SJSA1 (cell line): ENCODE data around the gene THSD4. TPM values are rescaled to one million over a fixed set of nuclear protein-coding genes. Genes with fewer than 3 reads are reported as not detected.

Experiments
- DNase-seq, 2 experiments: peaks; one replicate each; pipeline ENCODE4 v3.0.0-alpha.2; 2015 to 2020; ENCODE audit warnings: low spot score in 2 of 2, low read depth in 1 of 2
- H3K27ac ChIP-seq: fragments of 250-450 bp; sonication (Bioruptor Pico); 2 replicates; pipeline ENCODE4 v1.5.1; 2020; ENCODE audit warnings: mild to moderate bottlenecking, moderate library complexity
- H3K27me3 ChIP-seq: fragments of 250-450 bp; sonication (Bioruptor Pico); replicated peaks from 2 replicates; pipeline ENCODE4 v1.5.1; 2020; ENCODE audit warnings: mild to moderate bottlenecking, moderate library complexity
- H3K36me3 ChIP-seq: fragments of 250-450 bp; sonication (Bioruptor Pico); 2 replicates; pipeline ENCODE4 v1.5.1; 2020; ENCODE audit warnings: mild to moderate bottlenecking
- H3K4me1 ChIP-seq: fragments of 250-450 bp; sonication (Bioruptor Pico); replicated peaks from 2 replicates; pipeline ENCODE4 v1.6.1; 2021; ENCODE audit warnings: mild to moderate bottlenecking
- H3K4me3 ChIP-seq: fragments of 250-450 bp; sonication (Bioruptor Pico); 2 replicates; pipeline ENCODE4 v1.5.1; 2020; ENCODE audit warnings: mild to moderate bottlenecking
- H3K9me3 ChIP-seq: fragments of 250-450 bp; sonication (Bioruptor Pico); replicated peaks from 2 replicates; pipeline ENCODE4 v1.5.1; 2020; ENCODE audit warnings: mild to moderate bottlenecking
- total RNA-seq: library from RNA; depleted of rRNA; stranded (reverse); fragments of >200 nt; shearing (Covaris generic); gene quantifications from 2 replicates; pipeline ENCODE4 v1.2.3, GENCODE V29; 2014

The THSD4 gene
- total RNA-seq, 1 experiment from 2014 or later, result 14.6 TPM

GRCh38 chr15:71334434-71334833 lies 219.2 kb downstream of the THSD4 start:
- Histone ChIP-seq H3K27me3 (no peaks in the 10 kb centered on the region), H3K27ac (no peak overlapping the region), H3K9me3 (no peaks in the 10 kb centered on the region), H3K36me3 (no peaks in the 10 kb centered on the region), H3K4me1 (peaks cover 60% of the 10 kb centered on the region), H3K4me3 (no peak overlapping the region)
- DNase-seq, result no peak

GRCh38 chr15:71334873-71335272 lies 219.6 kb downstream of the THSD4 start:
- no peak for DNase-seq
- H3K4me1 ChIP-seq, result peaks cover 55% of the 10 kb centered on the region
- no peak overlapping the region for H3K27ac ChIP-seq
- H3K4me3 ChIP-seq, result no peak overlapping the region
- H3K27me3 ChIP-seq, result no peaks in the 10 kb centered on the region
- H3K36me3 ChIP-seq, result no peaks in the 10 kb centered on the region
- no peaks in the 10 kb centered on the region for H3K9me3 ChIP-seq

- Histone ChIP-seq H3K27ac (no peak overlapping the region), H3K4me1 (peaks cover 48% of the 10 kb centered on the region), H3K36me3 (no peaks in the 10 kb centered on the region), H3K4me3 (no peak overlapping the region), H3K27me3 (no peaks in the 10 kb centered on the region), H3K9me3 (no peaks in the 10 kb centered on the region)
- DNase-seq, result no peak
Measured at GRCh38 chr15:71335591-71335990, 220.3 kb downstream of the THSD4 start.

- no peak for DNase-seq
- Histone ChIP-seq H3K4me3 (no peak overlapping the region), H3K27me3 (no peaks in the 10 kb centered on the region), H3K36me3 (no peaks in the 10 kb centered on the region), H3K27ac (no peak overlapping the region), H3K9me3 (no peaks in the 10 kb centered on the region), H3K4me1 (peaks cover 37% of the 10 kb centered on the region)
Measured at GRCh38 chr15:71336671-71337070, 221.4 kb downstream of the THSD4 start.

GRCh38 chr15:71337197-71337845 lies 222.1 kb downstream of the THSD4 start:
- Histone ChIP-seq H3K4me1 (peaks cover 31% of the 10 kb centered on the region), H3K9me3 (no peaks in the 10 kb centered on the region), H3K4me3 (no peak overlapping the region), H3K36me3 (no peaks in the 10 kb centered on the region), H3K27me3 (no peaks in the 10 kb centered on the region), H3K27ac (no peak overlapping the region)
- DNase-seq, result no peak

- DNase-seq, result no peak
- no peaks in the 10 kb centered on the region for H3K9me3 ChIP-seq
- H3K27me3 ChIP-seq, result no peaks in the 10 kb centered on the region
- no peaks in the 10 kb centered on the region for H3K36me3 ChIP-seq
- no peak overlapping the region for H3K4me3 ChIP-seq
- H3K4me1 ChIP-seq, result peaks cover 21% of the 10 kb centered on the region
- H3K27ac ChIP-seq, result no peak overlapping the region
Measured at GRCh38 chr15:71338265-71338664, 223.0 kb downstream of the THSD4 start.

GRCh38 chr15:71338827-71339542 lies 223.7 kb downstream of the THSD4 start:
- no peak overlapping the region for H3K27ac ChIP-seq
- no peak for DNase-seq
- no peaks in the 10 kb centered on the region for H3K9me3 ChIP-seq
- H3K4me1 ChIP-seq, result peaks cover 14% of the 10 kb centered on the region
- no peaks in the 10 kb centered on the region for H3K27me3 ChIP-seq
- no peaks in the 10 kb centered on the region for H3K36me3 ChIP-seq
- H3K4me3 ChIP-seq, result no peak overlapping the region

GRCh38 chr15:71341811-71342550 lies 226.7 kb downstream of the THSD4 start:
- no peak for DNase-seq
- Histone ChIP-seq H3K27me3 (no peaks in the 10 kb centered on the region), H3K27ac (no peak overlapping the region), H3K9me3 (no peaks in the 10 kb centered on the region), H3K36me3 (no peaks in the 10 kb centered on the region), H3K4me1 (peaks cover 6% of the 10 kb centered on the region; the same call in 1 of the 2 replicates), H3K4me3 (no peak overlapping the region)

- no peak overlapping the region for H3K4me3 ChIP-seq
- no peak overlapping the region for H3K27ac ChIP-seq
- no peaks in the 10 kb centered on the region for H3K36me3 ChIP-seq
- no peaks in the 10 kb centered on the region for H3K27me3 ChIP-seq
- H3K9me3 ChIP-seq, result no peaks in the 10 kb centered on the region
- DNase-seq, result no peak
- peaks cover 6% of the 10 kb centered on the region; the same call in 1 of the 2 replicates for H3K4me1 ChIP-seq
Measured at GRCh38 chr15:71342658-71343057, 227.4 kb downstream of the THSD4 start.

- no peak for DNase-seq
- Histone ChIP-seq H3K4me1 (0 out of 2 replicates have a peak, but pooled peaks cover 3% of the 10 kb centered on the region), H3K4me3 (no peak overlapping the region), H3K36me3 (no peaks in the 10 kb centered on the region), H3K9me3 (no peaks in the 10 kb centered on the region), H3K27ac (no peak overlapping the region), H3K27me3 (no peaks in the 10 kb centered on the region)
Measured at GRCh38 chr15:71344316-71344715, 229.0 kb downstream of the THSD4 start.

- Histone ChIP-seq H3K4me1 (0 out of 2 replicates have a peak, but pooled peaks cover 3% of the 10 kb centered on the region), H3K27me3 (no peaks in the 10 kb centered on the region), H3K4me3 (no peak overlapping the region), H3K27ac (no peak overlapping the region), H3K36me3 (no peaks in the 10 kb centered on the region), H3K9me3 (no peaks in the 10 kb centered on the region)
- no peak for DNase-seq
Measured at GRCh38 chr15:71345186-71345585, 229.9 kb downstream of the THSD4 start.

- H3K27ac ChIP-seq, result no peak overlapping the region
- 0 out of 2 replicates have a peak, but pooled peaks cover 3% of the 10 kb centered on the region for H3K4me1 ChIP-seq
- no peaks in the 10 kb centered on the region for H3K36me3 ChIP-seq
- no peak for DNase-seq
- no peaks in the 10 kb centered on the region for H3K27me3 ChIP-seq
- H3K4me3 ChIP-seq, result no peak overlapping the region
- H3K9me3 ChIP-seq, result no peaks in the 10 kb centered on the region
Measured at GRCh38 chr15:71346464-71346863, 231.2 kb downstream of the THSD4 start.

GRCh38 chr15:71348597-71348996 lies 233.3 kb downstream of the THSD4 start:
- no peak for DNase-seq
- no peaks in the 10 kb centered on the region for H3K9me3 ChIP-seq
- H3K4me3 ChIP-seq, result no peak overlapping the region
- H3K27me3 ChIP-seq, result no peaks in the 10 kb centered on the region
- H3K36me3 ChIP-seq, result no peaks in the 10 kb centered on the region
- no peak overlapping the region for H3K27ac ChIP-seq
- 0 out of 2 replicates have a peak, but pooled peaks cover 3% of the 10 kb centered on the region for H3K4me1 ChIP-seq

GRCh38 chr15:71349336-71349735 lies 234.1 kb downstream of the THSD4 start:
- Histone ChIP-seq H3K27ac (no peak overlapping the region), H3K36me3 (no peaks in the 10 kb centered on the region), H3K4me3 (no peak overlapping the region), H3K27me3 (no peaks in the 10 kb centered on the region), H3K9me3 (no peaks in the 10 kb centered on the region), H3K4me1 (0 out of 2 replicates have a peak, but pooled peaks cover 3% of the 10 kb centered on the region)
- DNase-seq, result no peak
